Parathyroid adenoma (tissue), 2 donors: Measurements from ENCODE around the gene CCL22.

Source experiments
- H2AFZ ChIP-seq: fragments of 300-600 bp; sonication (generic); one replicate; pipeline ENCODE4 v1.7.0; 2017; ENCODE audit warnings: antibody characterized with exemption, mild to moderate bottlenecking
- H3K27ac ChIP-seq: fragments of 300-600 bp; sonication (generic); one replicate; pipeline ENCODE4 v1.7.0; 2017
- H3K27me3 ChIP-seq: fragments of 300-600 bp; sonication (generic); one replicate; pipeline ENCODE4 v1.7.0; 2017; ENCODE audit warnings: low read length; ENCODE audit not compliant: control insufficient read depth, insufficient read depth
- H3K36me3 ChIP-seq: fragments of 300-600 bp; sonication (generic); one replicate; pipeline ENCODE4 v1.7.0; 2017; ENCODE audit warnings: low read length; ENCODE audit not compliant: control insufficient read depth, insufficient read depth
- H3K4me1 ChIP-seq: fragments of 300-600 bp; sonication (generic); one replicate; pipeline ENCODE4 v1.7.0; 2017; ENCODE audit warnings: control low read depth
- H3K4me2 ChIP-seq: fragments of 300-600 bp; sonication (generic); one replicate; pipeline ENCODE4 v1.7.0; 2017; ENCODE audit warnings: low read length
- H3K4me3 ChIP-seq: fragments of 300-600 bp; sonication (generic); one replicate; pipeline ENCODE4 v1.7.0; 2017; ENCODE audit warnings: low read depth, low read length
- H3K79me2 ChIP-seq: fragments of 300-600 bp; sonication (generic); one replicate; pipeline ENCODE4 v1.7.0; 2017; ENCODE audit warnings: control low read depth
- H3K9ac ChIP-seq: fragments of 300-600 bp; sonication (generic); one replicate; pipeline ENCODE4 v1.7.0; 2017; ENCODE audit warnings: mild to moderate bottlenecking
- H3K9me3 ChIP-seq: fragments of 300-600 bp; sonication (generic); one replicate; pipeline ENCODE4 v1.7.0; 2017; ENCODE audit warnings: low read length; ENCODE audit not compliant: control insufficient read depth
- TF ChIP-seq, protein P1 (sequence below): fragments of 300-600 bp; sonication (generic); IDR thresholded peaks from one replicate; pipeline ENCODE4 v1.7.0; 2017; ENCODE audit warnings: antibody characterized with exemption, mild to moderate bottlenecking
- donor health status: primary hyperparathyroidism.

CCL22 gene, protein sequence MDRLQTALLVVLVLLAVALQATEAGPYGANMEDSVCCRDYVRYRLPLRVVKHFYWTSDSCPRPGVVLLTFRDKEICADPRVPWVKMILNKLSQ

DNA sequence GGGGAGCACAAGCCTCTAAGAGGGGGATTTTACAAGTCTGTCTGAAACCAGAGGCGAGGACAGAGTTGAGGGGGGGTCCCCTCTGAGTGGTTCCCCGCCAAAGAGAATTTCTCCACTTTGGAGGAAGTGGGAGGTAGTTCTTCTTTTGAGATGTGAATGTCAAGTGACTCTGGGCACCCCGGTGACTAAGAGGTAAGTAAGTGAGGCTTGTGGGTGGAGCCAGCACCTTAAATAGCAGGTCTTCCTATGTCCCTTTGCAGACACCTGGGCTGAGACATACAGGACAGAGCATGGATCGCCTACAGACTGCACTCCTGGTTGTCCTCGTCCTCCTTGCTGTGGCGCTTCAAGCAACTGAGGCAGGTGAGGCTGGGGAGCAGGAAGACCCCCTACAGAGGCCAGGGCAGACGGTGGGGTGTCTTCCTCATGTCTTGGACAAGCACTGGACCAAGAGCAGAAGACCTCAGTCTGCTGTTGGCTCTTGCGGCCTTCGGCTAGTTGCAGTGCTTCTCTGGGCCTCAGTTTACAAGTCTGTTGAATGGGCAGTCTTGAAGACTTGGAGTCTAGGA is at the start of gene CCL22:
Gene CCL22, plus strand, starts transcription at position 257 of the 569 bp plus-strand sequence. Its CDS starts 34 bp downstream, at position 291.
- H3K9me3 ChIP-seq: no peaks in the 10 kb centered on the region
- H3K4me1 ChIP-seq: peaks cover 9% of the 10 kb centered on the region
- no peaks in the 10 kb centered on the region for H3K79me2 ChIP-seq
- H3K27ac ChIP-seq: no peak within 1 kb of the TSS
- no peak within 1 kb of the TSS for H3K9ac ChIP-seq
- H3K4me2 ChIP-seq: no peak within 1 kb of the TSS
- no peak within 1 kb of the TSS for H2AFZ ChIP-seq
- no peak within 1 kb of the TSS for H3K4me3 ChIP-seq
- H3K36me3 ChIP-seq: no peaks in the 10 kb centered on the region
- no peaks in the 10 kb centered on the region for H3K27me3 ChIP-seq
- TF ChIP-seq, protein P1, sequence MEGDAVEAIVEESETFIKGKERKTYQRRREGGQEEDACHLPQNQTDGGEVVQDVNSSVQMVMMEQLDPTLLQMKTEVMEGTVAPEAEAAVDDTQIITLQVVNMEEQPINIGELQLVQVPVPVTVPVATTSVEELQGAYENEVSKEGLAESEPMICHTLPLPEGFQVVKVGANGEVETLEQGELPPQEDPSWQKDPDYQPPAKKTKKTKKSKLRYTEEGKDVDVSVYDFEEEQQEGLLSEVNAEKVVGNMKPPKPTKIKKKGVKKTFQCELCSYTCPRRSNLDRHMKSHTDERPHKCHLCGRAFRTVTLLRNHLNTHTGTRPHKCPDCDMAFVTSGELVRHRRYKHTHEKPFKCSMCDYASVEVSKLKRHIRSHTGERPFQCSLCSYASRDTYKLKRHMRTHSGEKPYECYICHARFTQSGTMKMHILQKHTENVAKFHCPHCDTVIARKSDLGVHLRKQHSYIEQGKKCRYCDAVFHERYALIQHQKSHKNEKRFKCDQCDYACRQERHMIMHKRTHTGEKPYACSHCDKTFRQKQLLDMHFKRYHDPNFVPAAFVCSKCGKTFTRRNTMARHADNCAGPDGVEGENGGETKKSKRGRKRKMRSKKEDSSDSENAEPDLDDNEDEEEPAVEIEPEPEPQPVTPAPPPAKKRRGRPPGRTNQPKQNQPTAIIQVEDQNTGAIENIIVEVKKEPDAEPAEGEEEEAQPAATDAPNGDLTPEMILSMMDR: no peak

DNA sequence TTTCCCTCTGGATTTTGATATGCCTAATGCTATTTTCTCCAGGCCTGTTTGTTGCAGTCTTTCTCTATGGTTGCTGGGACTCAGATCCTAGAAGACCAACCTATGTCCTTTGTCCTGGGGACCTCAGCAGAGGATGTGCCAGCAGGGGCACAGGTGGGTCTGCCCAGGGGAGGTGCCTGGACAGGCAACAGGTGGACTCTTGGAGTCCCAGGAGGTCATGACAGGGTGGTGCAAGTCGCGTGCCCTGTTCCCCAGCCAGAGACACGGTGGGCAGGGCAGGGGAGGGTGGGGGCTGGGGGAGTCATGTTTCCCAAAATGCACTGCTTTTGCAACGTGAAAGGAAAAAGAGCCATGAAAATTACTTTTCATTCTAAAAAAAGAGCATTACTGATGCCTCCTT is 47.8 kb upstream of the CCL22 start:
- no peaks in the 10 kb centered on the region for H3K4me1 ChIP-seq
- H3K4me3 ChIP-seq: no peak overlapping the region
- H3K27ac ChIP-seq: no peak overlapping the region
- no peak overlapping the region for H2AFZ ChIP-seq
- H3K36me3 ChIP-seq: no peaks in the 10 kb centered on the region
- no peaks in the 10 kb centered on the region for H3K9me3 ChIP-seq
- H3K79me2 ChIP-seq: no peaks in the 10 kb centered on the region
- no peak overlapping the region for H3K4me2 ChIP-seq
- TF ChIP-seq, protein P1: no peak
- H3K27me3 ChIP-seq: no peaks in the 10 kb centered on the region
- H3K9ac ChIP-seq: no peak overlapping the region

DNA sequence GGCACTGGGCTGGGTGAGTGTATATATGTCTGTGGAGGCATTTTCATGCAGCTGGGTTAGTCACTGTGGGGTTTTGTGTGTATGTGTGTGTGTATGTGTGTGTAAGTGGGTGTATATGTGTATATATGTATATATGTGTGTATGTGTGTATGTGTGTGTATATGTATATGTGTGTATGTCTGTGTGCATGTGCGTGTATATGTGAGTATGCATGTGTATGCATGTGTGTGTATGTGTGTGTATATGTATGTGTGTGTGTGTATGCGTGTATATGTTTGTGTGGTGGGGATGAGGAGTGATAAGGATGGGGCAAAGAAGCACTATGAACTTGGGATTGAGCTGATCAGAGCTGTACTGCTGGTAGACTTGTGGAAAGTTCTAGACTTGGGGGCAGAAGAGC is 45.1 kb upstream of the CCL22 start:
- Histone ChIP-seq H3K4me1 (no peaks in the 10 kb centered on the region), H3K4me2 (no peak overlapping the region), H3K9ac (no peak overlapping the region), H3K79me2 (no peaks in the 10 kb centered on the region), H3K4me3 (no peak overlapping the region), H2AFZ (no peak overlapping the region), H3K9me3 (no peaks in the 10 kb centered on the region), H3K36me3 (no peaks in the 10 kb centered on the region), H3K27me3 (no peaks in the 10 kb centered on the region), H3K27ac (no peak overlapping the region)
- TF ChIP-seq, protein P1: no peak

DNA sequence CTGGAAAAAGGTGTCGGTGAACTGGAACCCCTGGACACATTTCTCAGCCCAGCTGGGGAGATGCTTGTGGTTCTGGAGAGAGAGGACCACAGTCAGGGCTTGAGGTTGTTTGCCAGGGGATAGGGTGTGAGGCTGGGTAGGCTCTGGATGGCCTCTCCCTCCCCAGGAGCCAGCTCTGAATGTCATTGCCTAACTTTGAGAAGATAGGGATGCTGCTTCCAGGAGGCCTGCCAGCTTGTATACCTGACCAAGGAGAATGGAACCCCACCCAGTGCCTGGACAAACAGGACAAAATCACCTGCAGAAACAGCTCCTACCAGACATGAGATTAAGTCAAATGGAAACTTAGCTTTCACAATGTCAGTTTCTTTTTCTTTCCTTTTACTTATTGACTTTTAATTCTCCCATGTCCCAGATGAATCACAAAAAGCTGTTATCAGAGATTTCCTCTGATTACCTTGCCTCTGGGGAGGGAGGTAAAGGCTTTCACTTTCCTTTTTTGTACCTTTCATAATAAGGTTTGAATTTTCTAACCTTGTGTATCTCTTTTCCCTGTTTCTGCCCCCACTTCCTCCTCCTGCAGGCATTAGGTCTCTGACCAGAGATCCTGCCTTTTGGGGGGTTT is 44.3 kb upstream of the CCL22 start:
- Histone ChIP-seq H3K4me3 (no peak overlapping the region), H2AFZ (no peak overlapping the region), H3K9me3 (no peaks in the 10 kb centered on the region), H3K27ac (no peak overlapping the region), H3K9ac (no peak overlapping the region), H3K4me1 (no peaks in the 10 kb centered on the region), H3K27me3 (no peaks in the 10 kb centered on the region), H3K79me2 (no peaks in the 10 kb centered on the region), H3K36me3 (no peaks in the 10 kb centered on the region), H3K4me2 (no peak overlapping the region)
- TF ChIP-seq, protein P1: no peak

DNA sequence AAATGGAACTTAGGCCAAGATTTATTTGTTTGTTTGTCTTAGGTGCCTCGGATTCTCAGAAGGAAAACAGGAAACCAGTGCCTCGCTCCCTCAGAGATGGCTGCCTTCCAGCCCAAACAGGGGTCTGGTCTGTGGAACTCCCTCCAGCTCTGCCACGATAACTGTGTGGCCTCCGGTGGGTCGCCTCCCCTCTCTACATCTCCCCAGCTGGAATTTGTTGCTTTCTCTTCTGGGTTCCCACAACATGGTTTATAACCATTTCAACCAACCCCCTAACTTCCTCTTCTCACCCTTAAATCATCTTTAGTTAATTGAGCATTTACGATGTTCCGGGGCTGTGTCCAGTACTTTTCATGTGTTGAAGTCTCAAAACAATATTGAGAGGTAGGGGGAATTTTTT is 43.2 kb upstream of the CCL22 start:
- Histone ChIP-seq H3K4me1 (no peaks in the 10 kb centered on the region), H3K27ac (no peak overlapping the region)

More for the DNA sequence above, 43.2 kb upstream of the CCL22 start:
- H3K27me3 ChIP-seq: no peaks in the 10 kb centered on the region
- H3K9me3 ChIP-seq: no peaks in the 10 kb centered on the region
- no peak overlapping the region for H3K4me2 ChIP-seq
- TF ChIP-seq, protein P1: no peak
- no peak overlapping the region for H3K9ac ChIP-seq
- H3K79me2 ChIP-seq: no peaks in the 10 kb centered on the region
- H3K4me3 ChIP-seq: no peak overlapping the region
- no peaks in the 10 kb centered on the region for H3K36me3 ChIP-seq
- no peak overlapping the region for H2AFZ ChIP-seq
